NCI-H526 (cell line): ENCODE results near the gene SERPINH1.

Experiments
- DNase-seq, 2 experiments: peaks; one replicate each; lab custom pipeline; 2025; lab: John Stamatoyannopoulos, UW

Gene SERPINH1

DNA sequence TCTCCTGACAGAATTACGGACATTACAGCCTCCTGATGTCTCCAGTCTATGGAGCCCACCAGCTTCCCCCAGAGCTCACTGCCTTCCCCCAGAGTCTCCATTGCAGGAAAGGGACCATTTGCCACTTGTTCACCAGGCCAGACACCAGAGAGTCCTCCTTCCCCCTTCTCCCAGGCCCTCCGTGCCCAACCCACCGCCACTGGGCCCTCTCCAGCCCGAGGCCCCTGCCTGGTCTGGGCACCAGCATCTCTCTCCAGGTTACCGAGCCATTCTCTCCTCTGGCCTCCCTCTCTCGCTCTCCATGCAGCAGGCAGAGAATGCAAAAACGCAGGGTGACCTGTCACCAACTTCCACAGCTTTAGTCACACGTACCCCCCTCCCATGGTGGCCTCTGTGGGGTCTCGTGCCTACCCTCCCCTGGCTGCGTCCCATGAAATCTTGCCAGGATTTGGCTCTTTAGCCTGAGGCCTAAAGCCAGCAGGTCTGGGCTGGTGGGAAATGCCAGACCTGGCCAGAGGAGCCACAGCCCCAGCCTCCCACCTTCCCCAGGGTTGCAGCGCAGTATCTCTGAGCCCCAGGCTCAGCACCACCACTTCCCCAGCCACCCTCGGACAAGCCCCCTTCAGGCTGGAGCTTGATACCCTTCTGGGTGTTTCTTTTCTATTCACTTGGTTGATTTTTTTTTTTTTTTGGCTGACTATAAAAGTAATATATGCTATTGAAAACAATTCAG, 6.8 kb upstream of the SERPINH1 start:
- no peak for DNase-seq

GRCh38 chr11:75556275-75556674, 5.8 kb upstream of the SERPINH1 start:
- DNase-seq, result no peak

DNA sequence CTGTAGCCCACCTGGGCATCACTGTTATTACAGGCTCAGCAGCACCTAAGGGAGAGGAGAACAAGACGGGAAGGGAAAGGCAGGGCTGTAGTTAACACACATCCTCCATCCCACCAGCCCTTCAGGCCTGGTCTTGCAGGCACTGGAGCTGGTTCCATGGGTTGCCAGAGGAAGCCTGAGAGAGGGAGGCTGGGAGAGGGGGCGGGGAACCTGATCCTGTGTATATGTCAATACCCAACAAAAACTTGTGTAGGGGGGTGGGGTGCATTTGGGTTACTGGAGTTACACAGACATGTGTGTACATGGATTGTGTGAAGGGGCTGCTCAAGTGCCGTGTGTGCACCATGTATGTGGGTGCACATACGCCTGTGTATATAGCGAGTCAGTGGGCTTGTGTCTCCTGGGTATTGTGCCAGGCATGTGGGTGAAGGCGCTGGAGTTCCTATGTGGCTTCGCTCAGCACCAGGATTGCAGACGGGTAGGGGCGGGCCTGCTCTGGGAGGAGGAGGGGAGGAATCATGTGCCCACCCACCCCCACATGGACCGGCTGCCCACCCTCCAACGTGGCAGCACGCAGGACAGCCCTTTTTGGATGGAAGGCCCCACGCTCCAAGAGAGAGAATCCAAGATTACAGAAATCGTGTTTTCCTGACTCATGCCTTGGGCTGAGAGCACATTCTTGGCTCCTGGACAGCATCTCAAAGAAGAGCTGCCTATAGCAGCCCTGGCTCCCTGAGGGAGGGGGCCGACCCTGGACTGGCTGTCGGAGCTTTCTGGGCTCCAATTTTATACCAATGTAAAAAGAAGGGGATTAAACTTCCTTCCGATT, 4.2 kb upstream of the SERPINH1 start:
- DNase-seq, result no peak

DNA sequence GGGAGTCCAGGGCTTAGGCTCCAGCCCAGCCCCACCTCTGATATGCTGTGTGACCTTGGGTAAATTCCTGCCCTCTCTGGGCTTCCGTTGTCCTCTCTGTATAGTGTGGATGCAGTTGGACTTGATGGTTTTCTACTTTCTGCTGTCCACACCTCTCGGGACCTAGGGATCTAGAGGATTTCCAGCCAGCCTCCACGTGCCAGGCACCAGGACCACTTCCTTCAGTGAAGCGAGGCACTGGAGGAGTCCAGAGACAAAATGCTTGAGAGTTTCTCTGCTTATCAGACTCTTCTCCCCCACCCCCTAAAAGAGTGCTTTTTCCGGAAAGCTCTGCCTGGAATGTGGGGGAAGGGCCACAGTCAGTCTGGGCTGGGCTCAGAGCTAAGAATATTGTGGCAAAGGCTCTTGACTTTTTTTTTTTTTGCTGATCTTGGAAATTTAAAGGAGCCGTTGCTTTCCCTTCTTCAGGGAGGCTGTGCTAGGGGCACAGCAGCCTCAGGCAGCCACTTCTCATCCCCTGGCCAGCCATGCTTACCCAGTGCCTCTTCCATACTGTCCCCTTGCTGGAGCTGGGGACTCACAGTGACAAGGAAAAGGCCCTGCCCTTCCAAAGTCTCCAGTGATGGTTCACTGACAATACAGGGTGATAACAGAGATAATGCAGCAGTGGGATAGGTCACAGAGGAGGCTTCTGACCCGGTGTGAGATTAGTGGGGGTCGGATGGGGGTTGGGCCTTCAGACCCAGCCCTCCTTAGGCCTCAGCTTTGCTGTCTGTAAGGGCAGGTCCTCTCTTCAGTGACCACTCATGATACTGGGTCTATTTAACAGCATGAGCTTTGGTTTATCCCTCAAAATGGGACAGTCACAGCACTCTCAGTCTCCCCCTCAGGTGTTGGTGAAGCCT, 2.9 kb upstream of the SERPINH1 start:
- DNase-seq, result no peak

DNA sequence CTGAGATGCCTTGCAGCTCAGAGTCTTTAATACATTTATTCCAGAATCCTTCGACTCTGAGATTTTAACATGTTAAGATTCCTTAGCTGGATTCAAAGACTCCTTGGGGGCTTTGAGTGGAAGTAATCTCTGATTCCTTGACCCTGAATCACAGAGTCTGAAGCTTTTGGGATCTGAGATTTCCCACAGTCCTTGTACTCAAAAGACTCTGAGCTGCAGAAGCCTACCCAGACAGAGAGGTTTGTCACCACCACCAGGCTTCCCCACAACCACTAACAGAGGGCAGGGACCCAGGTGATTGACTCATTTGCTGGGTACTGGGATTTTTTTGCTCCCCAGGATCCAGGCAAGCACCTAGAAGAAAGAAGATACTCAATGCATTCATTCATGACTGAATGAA, 1.4 kb upstream of the SERPINH1 start:
- no peak for DNase-seq

- no peak for DNase-seq
Observed at GRCh38 chr11:75561426-75562047, 516 bp upstream of the SERPINH1 start.

DNA sequence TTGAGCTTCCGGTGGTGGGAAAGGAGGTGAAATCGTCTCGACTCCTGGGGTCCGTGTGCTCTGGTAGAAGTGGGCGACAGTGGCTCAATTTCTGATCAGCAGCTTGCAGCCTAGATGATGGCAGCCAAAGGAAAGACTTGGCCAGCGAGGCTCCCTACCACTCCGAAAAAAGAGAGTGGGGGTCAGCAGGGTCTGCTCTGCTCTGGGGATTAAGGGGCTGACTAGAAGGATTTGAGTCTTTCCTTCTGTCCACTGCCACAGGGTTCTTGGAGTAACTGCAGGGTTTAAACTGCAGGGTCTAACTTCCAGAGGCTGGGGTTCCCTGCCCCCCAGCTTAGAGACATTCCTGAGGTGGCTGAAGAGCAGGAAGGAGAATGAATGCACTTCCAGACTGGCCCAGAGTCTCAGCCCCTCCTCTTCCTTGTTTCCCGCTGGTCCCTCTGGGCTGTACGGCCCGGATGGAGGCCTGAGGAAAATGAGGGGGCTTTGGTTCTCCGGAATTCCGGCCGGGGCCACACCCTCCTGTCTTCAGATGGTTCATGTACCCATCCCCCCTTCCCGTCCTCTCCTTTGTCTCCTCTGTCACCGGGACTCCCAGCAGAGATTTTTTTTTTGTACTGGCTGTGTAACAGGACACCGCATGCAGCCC, 907 bp downstream of the SERPINH1 start:
- no peak for DNase-seq

DNA sequence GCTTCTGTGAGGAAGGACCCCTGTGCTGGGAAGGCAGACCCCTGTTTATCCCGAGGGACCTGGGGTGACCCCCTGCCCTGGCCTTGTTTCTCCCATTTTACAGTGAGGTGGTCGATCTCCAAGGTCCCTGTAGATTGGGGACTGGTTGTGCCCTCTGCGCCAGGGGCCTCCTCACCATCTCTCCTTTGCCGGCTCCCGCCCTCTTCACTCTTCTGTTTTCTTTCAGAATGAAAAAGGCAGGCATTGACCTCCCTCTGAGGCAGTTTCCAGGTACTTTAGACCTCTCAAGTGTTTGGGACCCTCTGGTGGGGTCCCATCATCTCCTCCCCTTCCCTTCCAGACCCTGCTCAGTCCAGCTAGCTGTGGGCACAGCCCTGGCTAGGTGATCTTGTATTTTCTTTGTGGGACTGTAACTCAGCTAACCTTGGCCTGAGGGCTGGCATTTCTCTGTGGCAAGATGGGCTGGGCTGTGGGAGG, 1.5 kb downstream of the SERPINH1 start:
- DNase-seq, result no peak

GRCh38 chr11:75563978-75564552, 2.0 kb downstream of the SERPINH1 start:
- no peak for DNase-seq

DNA sequence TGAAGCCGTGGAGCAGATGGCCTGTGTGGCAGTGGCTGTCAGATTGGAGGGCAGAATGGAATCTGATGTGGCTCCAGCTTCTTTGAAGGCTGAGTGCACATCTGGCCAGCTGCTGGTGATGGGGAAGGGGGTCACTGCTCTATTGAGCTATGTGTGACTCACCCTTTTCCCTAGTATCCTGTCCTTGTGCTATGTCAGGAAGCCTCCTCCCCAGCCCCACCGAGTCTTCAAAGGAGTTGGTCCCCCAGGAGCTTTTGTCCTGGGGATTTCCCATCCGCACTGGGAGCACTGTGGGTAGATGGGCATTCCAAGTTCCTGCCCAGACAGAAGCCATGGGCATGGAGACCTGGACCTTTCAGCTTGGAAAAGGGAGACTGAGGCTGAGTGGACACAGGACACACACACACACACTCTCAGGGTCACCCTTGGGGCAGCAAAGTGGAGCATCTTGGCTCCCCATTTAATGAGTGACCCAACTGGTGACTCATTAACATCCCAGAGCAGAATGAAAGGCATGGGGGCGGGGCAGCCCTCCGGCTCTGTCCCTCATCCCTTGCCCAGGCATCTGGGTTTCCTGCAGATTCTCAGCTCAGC, 3.3 kb downstream of the SERPINH1 start:
- no peak for DNase-seq

DNA sequence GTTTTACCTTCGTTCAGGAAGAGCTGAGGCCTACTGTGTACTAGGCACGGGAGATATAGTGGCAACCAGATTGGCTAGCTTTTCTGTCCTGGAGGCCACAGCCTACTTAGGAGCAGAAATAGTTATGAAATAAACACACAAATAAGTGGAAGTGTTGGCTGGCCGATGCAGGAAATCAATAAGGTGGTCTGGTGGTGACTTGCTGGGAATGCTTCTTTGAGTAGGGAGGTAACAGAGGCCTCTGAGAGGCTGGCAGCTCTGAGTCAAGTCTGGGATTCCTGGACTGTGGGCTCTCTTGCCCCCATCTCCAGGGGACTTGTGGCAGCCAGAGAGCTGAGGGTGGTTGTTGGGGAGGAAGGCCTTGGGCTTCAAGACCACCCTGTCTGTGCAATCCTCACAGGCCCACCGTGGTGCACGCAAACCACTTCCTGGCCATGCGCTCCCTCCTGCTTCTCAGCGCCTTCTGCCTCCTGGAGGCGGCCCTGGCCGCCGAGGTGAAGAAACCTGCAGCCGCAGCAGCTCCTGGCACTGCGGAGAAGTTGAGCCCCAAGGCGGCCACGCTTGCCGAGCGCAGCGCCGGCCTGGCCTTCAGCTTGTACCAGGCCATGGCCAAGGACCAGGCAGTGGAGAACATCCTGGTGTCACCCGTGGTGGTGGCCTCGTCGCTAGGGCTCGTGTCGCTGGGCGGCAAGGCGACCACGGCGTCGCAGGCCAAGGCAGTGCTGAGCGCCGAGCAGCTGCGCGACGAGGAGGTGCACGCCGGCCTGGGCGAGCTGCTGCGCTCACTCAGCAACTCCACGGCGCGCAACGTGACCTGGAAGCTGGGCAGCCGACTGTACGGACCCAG, 4.1 kb downstream of the SERPINH1 start:
- no peak for DNase-seq

DNA sequence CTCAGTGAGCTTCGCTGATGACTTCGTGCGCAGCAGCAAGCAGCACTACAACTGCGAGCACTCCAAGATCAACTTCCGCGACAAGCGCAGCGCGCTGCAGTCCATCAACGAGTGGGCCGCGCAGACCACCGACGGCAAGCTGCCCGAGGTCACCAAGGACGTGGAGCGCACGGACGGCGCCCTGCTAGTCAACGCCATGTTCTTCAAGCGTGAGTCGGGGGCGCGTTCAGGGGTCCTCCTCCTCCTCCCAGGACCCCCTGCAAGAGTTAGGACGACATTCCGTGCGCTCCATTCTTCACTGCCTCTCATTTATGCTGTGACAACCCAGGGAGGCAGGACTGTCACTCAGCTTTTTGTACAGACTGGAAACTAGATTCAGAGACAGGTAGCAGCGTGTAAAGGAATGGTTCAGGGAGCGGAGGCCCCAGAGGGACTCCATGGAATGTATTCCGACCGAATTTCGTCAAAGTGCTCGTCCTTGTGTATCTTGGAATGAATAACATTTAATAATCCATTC, 4.8 kb downstream of the SERPINH1 start:
- no peak for DNase-seq

DNA sequence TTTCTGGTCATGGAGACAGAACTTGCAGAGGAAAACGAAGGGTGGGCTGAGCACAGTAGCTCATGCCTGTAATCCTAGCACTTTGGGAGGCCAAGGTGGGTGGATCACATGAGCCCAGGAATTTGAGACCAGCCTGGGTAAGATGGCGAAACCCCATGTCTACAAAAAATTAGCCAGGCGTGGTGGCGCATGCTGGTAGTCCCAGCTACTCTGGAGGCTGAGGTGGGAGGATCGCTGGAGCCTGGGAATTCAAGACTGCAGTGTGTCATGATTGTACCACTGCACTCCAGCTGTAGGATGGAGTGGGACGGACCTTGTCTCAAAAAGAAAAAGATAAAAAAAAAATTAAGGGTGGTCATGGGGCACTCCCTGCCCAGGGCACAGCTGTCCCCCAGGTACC, 5.9 kb downstream of the SERPINH1 start:
- no peak for DNase-seq

- no peak for DNase-seq
Observed at GRCh38 chr11:75568616-75569219, 6.7 kb downstream of the SERPINH1 start.

DNA sequence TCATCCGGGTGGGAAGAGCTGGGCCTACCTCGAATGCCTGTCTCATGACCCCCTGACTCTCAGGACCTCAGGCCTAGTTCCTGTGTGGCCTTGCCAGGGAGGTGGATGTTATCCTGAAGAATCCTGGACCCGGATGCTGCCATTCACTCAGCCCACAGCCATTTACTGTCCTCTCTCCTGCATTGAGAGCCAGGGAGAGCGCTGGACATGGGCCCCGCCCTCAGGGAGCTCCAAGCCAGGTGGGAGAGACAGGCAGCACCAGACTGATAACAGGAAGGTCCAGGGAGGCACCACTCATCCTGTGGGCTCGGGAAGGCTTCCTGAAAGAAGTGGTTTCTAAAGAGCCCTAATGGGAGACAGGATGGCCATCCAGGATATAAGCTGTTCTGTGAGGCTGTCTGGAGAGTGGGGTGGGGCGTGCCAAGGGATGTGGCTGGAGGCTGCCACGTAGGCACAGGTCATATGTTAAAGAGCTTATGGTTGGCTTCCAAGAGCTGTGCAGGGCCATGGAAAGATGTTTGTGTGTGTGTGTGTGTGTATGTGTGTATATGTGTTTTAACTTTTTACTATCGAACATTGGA, 8.6 kb downstream of the SERPINH1 start:
- DNase-seq, result no peak

GRCh38 chr11:75571625-75572024, 9.6 kb downstream of the SERPINH1 start:
- no peak for DNase-seq

GRCh38 chr11:75572744-75573143, 10.7 kb downstream of the SERPINH1 start:
- no peak for DNase-seq
